ENCODE measurements around the gene URM1. TPM values are rescaled to one million over a fixed set of nuclear protein-coding genes. Genes with fewer than 3 reads are reported as not detected.
"Not testable (repeated sequence)": the region's sequence is repeated elsewhere in the genome, so short reads cannot be mapped to it uniquely, and the experiment has no call there.

Gene URM1
- total RNA-seq, 2 experiments from 2014 or later, result 65.1 to 78.1 TPM

- H3K27me3 Mint-ChIP-seq; H3K9me3 Mint-ChIP-seq; POLR2A ChIA-PET; DNase-seq; H3K36me3 Mint-ChIP-seq (ENCODE audit: low read depth): not testable (repeated sequence)
- peak overlapping the region; percentile 87 for H3K4me3 Mint-ChIP-seq
- H3K27ac Mint-ChIP-seq, result peak overlapping the region; percentile 31
- CTCF ChIA-PET, result interaction anchor here (0.6 to 4.1 kb wide), 8 partner anchors 9 to 245 kb away, joined by 3 to 29 read pairs (median 3); no protein-coding TSS in a partner anchor
- peaks cover 15% of the 10 kb centered on the region for H3K4me1 Mint-ChIP-seq
Measured at GRCh38 chr9:128338852-128339614, 32.1 kb upstream of the URM1 start.

- Mint-ChIP-seq H3K4me3 (peak within 1 kb of the TSS; percentile 87), H3K9me3 (no peaks in the 10 kb centered on the region), H3K4me1 (peaks cover 15% of the 10 kb centered on the region), H3K27ac (peak within 1 kb of the TSS; percentile 91), H3K36me3 (ENCODE audit: low read depth) (peaks cover 4% of the 10 kb centered on the region), H3K27me3 (no peaks in the 10 kb centered on the region)
- ChIA-PET POLR2A (interaction anchor here (0.7 kb wide), 1 partner anchor 25 kb away, joined by 4 read pairs; no protein-coding TSS in a partner anchor), CTCF (interaction anchor here (1.0 to 4.1 kb wide), 3 partner anchors 10 to 99 kb away, joined by 3 to 29 read pairs (median 7); no protein-coding TSS in a partner anchor)
- peak; percentile 84 for DNase-seq
Measured at GRCh38 chr9:128339761-128340690, 31.1 kb upstream of the URM1 start, which contains the start of gene SLC27A4. Gene SLC27A4, plus strand, starts transcription at chr9:128340527. Its CDS starts 2,606 bp downstream, at chr9:128343133.

DNA sequence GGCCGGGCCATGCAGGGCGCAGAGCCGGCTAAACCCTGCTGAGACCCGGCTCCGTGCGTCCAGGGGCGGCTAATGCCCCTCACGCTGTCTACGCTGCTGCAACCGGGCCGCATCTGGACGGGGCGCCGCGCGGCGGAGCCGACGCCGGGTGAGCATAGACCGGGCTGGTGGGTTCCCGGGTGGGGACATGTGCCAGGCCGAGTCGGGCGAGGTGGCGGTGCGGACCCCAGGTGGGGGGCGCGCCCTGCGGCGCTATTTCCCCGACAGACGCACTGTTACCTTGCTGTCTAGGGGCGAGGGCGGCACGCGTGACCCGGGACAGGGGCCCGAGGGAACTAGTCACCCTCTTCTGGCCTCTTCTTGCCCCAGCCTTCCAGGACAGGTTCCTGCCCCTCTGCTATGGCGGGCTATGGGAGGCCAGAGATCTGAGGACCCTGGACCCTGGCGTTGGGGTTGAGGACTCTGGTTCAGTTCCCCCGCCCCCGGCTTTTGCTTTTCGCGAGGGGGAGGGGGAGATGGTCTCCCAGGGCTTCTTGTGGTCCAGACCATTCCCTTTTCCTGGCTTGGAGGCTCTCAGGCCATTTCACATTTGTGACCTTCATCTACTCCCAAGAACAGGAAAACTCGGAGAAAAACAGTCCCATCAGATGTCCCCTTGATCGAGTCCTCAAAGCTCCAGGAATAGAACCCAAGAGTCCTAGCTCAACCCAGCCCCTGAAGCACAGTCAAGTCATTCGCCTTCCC lies 30.3 kb upstream of the URM1 start:
- H3K4me1 Mint-ChIP-seq, result peaks cover 15% of the 10 kb centered on the region
- H3K4me3 Mint-ChIP-seq, result peak overlapping the region; percentile 87
- H3K27me3 Mint-ChIP-seq, result no peaks in the 10 kb centered on the region
- H3K36me3 Mint-ChIP-seq (ENCODE audit: low read depth), result peaks cover 4% of the 10 kb centered on the region
- ChIA-PET POLR2A (interaction anchor here (1.0 kb wide), 1 partner anchor 71 kb away, joined by 3 read pairs; no protein-coding TSS in a partner anchor), CTCF (interaction anchor here (0.6 to 4.1 kb wide), 13 partner anchors 8 to 577 kb away, joined by 3 to 29 read pairs (median 4); no protein-coding TSS in a partner anchor)
- H3K27ac Mint-ChIP-seq, result peak overlapping the region; percentile 91
- DNase-seq, result peak; percentile 24
- no peaks in the 10 kb centered on the region for H3K9me3 Mint-ChIP-seq

DNA sequence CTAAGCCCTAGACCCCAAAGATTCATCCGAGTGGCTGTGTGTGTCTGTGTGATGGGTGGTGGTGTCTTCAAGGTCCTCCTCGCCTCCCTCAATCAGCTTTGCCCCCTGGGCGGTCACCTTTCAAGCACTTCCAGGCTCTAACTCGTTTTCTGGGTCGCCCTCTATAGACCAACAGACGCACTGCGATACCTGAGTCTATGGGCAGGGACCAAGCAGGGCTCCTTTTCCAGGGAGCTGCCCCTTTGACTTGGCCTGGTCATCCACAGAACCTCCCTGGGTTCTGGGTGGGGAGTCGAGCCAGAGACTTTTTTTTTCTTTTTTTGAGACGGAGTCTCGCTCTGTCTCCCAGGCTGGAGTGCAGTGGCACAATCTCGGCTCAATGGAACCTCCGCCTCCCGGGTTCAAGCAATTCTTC lies 29.7 kb upstream of the URM1 start:
- H3K4me1 Mint-ChIP-seq, result peaks cover 15% of the 10 kb centered on the region
- H3K4me3 Mint-ChIP-seq, result peak overlapping the region; percentile 87
- peak; percentile 81 for DNase-seq
- no peaks in the 10 kb centered on the region for H3K27me3 Mint-ChIP-seq
- no peaks in the 10 kb centered on the region for H3K9me3 Mint-ChIP-seq
- H3K36me3 Mint-ChIP-seq (ENCODE audit: low read depth), result peaks cover 4% of the 10 kb centered on the region
- ChIA-PET CTCF (interaction anchor here (0.6 to 4.1 kb wide), 14 partner anchors 8 to 577 kb away, joined by 3 to 29 read pairs (median 4); partner anchors contain the start of gene ENDOG), POLR2A (interaction anchor here (1.0 kb wide), 1 partner anchor 70 kb away, joined by 3 read pairs; no protein-coding TSS in a partner anchor)
- H3K27ac Mint-ChIP-seq, result peak overlapping the region; percentile 91

DNA sequence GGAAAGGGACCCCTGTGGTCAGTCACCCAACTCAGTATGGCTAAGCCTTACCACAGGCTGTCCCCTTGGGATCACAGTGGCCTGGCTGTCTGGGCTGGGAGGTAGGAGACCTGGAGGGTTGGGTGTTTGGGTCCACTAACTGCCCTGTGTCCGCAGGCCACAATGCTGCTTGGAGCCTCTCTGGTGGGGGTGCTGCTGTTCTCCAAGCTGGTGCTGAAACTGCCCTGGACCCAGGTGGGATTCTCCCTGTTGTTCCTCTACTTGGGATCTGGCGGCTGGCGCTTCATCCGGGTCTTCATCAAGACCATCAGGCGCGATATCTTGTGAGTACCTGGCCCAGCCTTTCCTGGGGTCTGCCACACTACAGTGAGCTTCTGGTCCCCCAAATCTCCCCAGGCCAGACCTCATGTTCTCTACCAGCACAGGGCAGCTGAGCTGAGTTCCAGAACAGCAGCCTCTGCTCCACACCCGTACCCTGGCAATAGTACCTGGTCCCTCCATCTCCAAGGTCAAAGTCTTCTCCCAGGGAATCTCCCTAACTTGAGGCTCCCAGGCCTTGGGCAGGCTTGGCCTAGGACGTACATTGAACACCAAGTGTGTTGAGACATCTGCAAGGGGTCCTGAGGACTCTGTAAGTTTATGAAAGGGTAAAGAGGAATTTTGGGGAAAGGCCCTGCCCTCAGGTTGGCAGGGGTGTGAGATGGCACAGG lies 28.0 kb upstream of the URM1 start:
- ChIA-PET POLR2A (no interaction called here), CTCF (no interaction called here)
- no peak overlapping the region for H3K4me3 Mint-ChIP-seq
- peaks cover 6% of the 10 kb centered on the region for H3K36me3 Mint-ChIP-seq (ENCODE audit: low read depth)
- no peak overlapping the region for H3K27ac Mint-ChIP-seq
- H3K27me3 Mint-ChIP-seq, result no peaks in the 10 kb centered on the region
- H3K4me1 Mint-ChIP-seq, result peaks cover 15% of the 10 kb centered on the region
- DNase-seq, result no peak
- no peaks in the 10 kb centered on the region for H3K9me3 Mint-ChIP-seq

DNA sequence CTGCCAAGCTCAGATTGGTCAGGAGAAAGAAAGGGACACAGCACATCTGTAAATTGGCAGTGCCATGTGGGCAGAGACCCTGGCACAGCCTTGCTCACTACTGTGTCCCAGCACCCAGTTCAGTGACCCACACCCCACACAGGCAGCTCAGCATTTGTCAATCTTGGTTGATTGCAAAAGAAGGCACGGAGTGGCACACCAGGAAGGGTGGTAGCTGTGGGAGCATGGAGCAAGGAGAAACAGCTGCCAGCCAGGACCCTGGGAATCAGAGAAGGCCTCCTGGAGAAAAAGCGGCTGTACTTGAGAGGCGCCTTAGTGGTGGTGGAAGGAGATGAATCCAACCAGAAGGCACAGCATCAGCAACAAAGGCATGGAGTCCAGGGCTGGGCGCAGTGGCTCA lies 27.3 kb upstream of the URM1 start:
- Mint-ChIP-seq H3K36me3 (ENCODE audit: low read depth) (peaks cover 6% of the 10 kb centered on the region), H3K9me3 (no peaks in the 10 kb centered on the region), H3K4me1 (peaks cover 15% of the 10 kb centered on the region), H3K4me3 (no peak overlapping the region), H3K27me3 (no peaks in the 10 kb centered on the region), H3K27ac (no peak overlapping the region)
- DNase-seq, result no peak
- ChIA-PET POLR2A (no interaction called here), CTCF (interaction anchor here (1.5 to 1.7 kb wide), 2 partner anchors 19 to 47 kb away, joined by 3 to 6 read pairs; no protein-coding TSS in a partner anchor)

DNA sequence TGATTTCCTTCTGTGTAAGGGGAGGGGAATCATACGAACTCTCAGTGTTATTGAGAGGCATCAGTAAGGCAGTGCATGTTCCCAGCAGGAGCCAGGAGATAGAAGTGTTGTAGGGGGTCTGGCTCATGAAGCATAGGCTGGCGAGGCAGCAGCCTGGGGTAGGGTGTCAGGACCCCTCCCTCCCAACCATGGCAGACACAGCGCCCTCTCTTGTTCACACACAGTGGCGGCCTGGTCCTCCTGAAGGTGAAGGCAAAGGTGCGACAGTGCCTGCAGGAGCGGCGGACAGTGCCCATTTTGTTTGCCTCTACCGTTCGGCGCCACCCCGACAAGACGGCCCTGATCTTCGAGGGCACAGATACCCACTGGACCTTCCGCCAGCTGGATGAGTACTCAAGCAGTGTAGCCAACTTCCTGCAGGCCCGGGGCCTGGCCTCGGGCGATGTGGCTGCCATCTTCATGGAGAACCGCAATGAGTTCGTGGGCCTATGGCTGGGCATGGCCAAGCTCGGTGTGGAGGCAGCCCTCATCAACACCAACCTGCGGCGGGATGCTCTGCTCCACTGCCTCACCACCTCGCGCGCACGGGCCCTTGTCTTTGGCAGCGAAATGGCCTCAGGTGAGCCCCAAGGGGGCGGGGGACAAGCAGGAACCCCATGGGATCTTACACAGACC lies 26.1 kb upstream of the URM1 start:
- no peak overlapping the region for H3K4me3 Mint-ChIP-seq
- H3K9me3 Mint-ChIP-seq, result no peaks in the 10 kb centered on the region
- POLR2A ChIA-PET, result no interaction called here
- peaks cover 9% of the 10 kb centered on the region for H3K4me1 Mint-ChIP-seq
- H3K36me3 Mint-ChIP-seq (ENCODE audit: low read depth), result peaks cover 9% of the 10 kb centered on the region
- no peak overlapping the region for H3K27ac Mint-ChIP-seq
- DNase-seq, result no peak
- no peaks in the 10 kb centered on the region for H3K27me3 Mint-ChIP-seq
- CTCF ChIA-PET, result interaction anchor here (0.6 to 1.7 kb wide), 6 partner anchors 15 to 455 kb away, joined by 3 to 6 read pairs (median 3); no protein-coding TSS in a partner anchor

GRCh38 chr9:128349125-128349524 lies 22.0 kb upstream of the URM1 start:
- H3K4me3 Mint-ChIP-seq, result no peak overlapping the region
- no peaks in the 10 kb centered on the region for H3K9me3 Mint-ChIP-seq
- POLR2A ChIA-PET, result no interaction called here
- H3K27ac Mint-ChIP-seq, result no peak overlapping the region
- CTCF ChIA-PET, result interaction anchor here (1.1 to 4.4 kb wide), 3 partner anchors 8 to 12 kb away, joined by 4 to 21 read pairs (median 4); no protein-coding TSS in a partner anchor
- H3K27me3 Mint-ChIP-seq, result no peaks in the 10 kb centered on the region
- DNase-seq, result no peak
- no peaks in the 10 kb centered on the region for H3K4me1 Mint-ChIP-seq
- H3K36me3 Mint-ChIP-seq (ENCODE audit: low read depth), result peaks cover 12% of the 10 kb centered on the region

GRCh38 chr9:128349772-128350171 lies 21.4 kb upstream of the URM1 start:
- H3K36me3 Mint-ChIP-seq (ENCODE audit: low read depth), result peaks cover 11% of the 10 kb centered on the region
- H3K4me3 Mint-ChIP-seq, result no peak overlapping the region
- H3K27ac Mint-ChIP-seq, result no peak overlapping the region
- no peak for DNase-seq
- ChIA-PET POLR2A (no interaction called here), CTCF (interaction anchor here (1.1 to 4.4 kb wide), 3 partner anchors 8 to 11 kb away, joined by 4 to 21 read pairs (median 4); no protein-coding TSS in a partner anchor)
- H3K9me3 Mint-ChIP-seq, result no peaks in the 10 kb centered on the region
- no peaks in the 10 kb centered on the region for H3K4me1 Mint-ChIP-seq
- no peaks in the 10 kb centered on the region for H3K27me3 Mint-ChIP-seq

GRCh38 chr9:128355451-128355850 lies 15.7 kb upstream of the URM1 start:
- POLR2A ChIA-PET, result interaction anchor here (0.6 to 0.9 kb wide), 2 partner anchors 440 to 454 kb away, joined by 3 to 8 read pairs; no protein-coding TSS in a partner anchor
- Mint-ChIP-seq H3K4me1 (no peaks in the 10 kb centered on the region), H3K36me3 (ENCODE audit: low read depth) (peaks cover 5% of the 10 kb centered on the region), H3K9me3 (no peaks in the 10 kb centered on the region), H3K27me3 (no peaks in the 10 kb centered on the region), H3K4me3 (no peak overlapping the region), H3K27ac (no peak overlapping the region)
- no peak for DNase-seq
- CTCF ChIA-PET, result no interaction called here

- no peak overlapping the region for H3K4me3 Mint-ChIP-seq
- POLR2A ChIA-PET, result no interaction called here
- no peak overlapping the region for H3K27ac Mint-ChIP-seq
- H3K4me1 Mint-ChIP-seq, result peaks cover 14% of the 10 kb centered on the region
- CTCF ChIA-PET, result interaction anchor here (1.4 to 6.2 kb wide), 2 partner anchors 9 to 18 kb away, joined by 4 to 29 read pairs; partner anchors contain the start of gene SLC27A4
- DNase-seq, result no peak
- H3K9me3 Mint-ChIP-seq, result no peaks in the 10 kb centered on the region
- no peaks in the 10 kb centered on the region for H3K27me3 Mint-ChIP-seq
- no peaks in the 10 kb centered on the region for H3K36me3 Mint-ChIP-seq (ENCODE audit: low read depth)
Measured at GRCh38 chr9:128358090-128358489, 13.1 kb upstream of the URM1 start.
